D721Med (cell line): ENCODE results near the gene DENND5A.
"Not testable (repeated sequence)": the region's sequence is repeated elsewhere in the genome, so short reads cannot be mapped to it uniquely, and the experiment has no call there.

Experiments
- DNase-seq: peaks from one replicate; pipeline ENCODE4 v3.0.0; 2011; ENCODE audit warnings: low spot score; ENCODE audit not compliant: insufficient read length
- FAIRE-seq: peaks from 2 replicates; lab custom pipeline; 2011; peaks lifted over from hg19 to GRCh38; lab: Jason Lieb, UNC
- TF ChIP-seq, protein P1 (sequence below): IDR thresholded peaks from 2 replicates; pipeline ENCODE4 v1.5.1; 2012; ENCODE audit warnings: mild to moderate bottlenecking, control low read depth; ENCODE audit not compliant: insufficient read depth; ENCODE audit errors: missing control alignments

Gene DENND5A

GRCh38 chr11:9210224-9210921, 54.8 kb downstream of the DENND5A start:
- peak; percentile 32 for FAIRE-seq
- DNase-seq = no peak
- TF ChIP-seq, protein P1, sequence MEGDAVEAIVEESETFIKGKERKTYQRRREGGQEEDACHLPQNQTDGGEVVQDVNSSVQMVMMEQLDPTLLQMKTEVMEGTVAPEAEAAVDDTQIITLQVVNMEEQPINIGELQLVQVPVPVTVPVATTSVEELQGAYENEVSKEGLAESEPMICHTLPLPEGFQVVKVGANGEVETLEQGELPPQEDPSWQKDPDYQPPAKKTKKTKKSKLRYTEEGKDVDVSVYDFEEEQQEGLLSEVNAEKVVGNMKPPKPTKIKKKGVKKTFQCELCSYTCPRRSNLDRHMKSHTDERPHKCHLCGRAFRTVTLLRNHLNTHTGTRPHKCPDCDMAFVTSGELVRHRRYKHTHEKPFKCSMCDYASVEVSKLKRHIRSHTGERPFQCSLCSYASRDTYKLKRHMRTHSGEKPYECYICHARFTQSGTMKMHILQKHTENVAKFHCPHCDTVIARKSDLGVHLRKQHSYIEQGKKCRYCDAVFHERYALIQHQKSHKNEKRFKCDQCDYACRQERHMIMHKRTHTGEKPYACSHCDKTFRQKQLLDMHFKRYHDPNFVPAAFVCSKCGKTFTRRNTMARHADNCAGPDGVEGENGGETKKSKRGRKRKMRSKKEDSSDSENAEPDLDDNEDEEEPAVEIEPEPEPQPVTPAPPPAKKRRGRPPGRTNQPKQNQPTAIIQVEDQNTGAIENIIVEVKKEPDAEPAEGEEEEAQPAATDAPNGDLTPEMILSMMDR = no peak

GRCh38 chr11:9209604-9210003, 55.5 kb downstream of the DENND5A start:
- FAIRE-seq, DNase-seq: not testable (repeated sequence)

DNA sequence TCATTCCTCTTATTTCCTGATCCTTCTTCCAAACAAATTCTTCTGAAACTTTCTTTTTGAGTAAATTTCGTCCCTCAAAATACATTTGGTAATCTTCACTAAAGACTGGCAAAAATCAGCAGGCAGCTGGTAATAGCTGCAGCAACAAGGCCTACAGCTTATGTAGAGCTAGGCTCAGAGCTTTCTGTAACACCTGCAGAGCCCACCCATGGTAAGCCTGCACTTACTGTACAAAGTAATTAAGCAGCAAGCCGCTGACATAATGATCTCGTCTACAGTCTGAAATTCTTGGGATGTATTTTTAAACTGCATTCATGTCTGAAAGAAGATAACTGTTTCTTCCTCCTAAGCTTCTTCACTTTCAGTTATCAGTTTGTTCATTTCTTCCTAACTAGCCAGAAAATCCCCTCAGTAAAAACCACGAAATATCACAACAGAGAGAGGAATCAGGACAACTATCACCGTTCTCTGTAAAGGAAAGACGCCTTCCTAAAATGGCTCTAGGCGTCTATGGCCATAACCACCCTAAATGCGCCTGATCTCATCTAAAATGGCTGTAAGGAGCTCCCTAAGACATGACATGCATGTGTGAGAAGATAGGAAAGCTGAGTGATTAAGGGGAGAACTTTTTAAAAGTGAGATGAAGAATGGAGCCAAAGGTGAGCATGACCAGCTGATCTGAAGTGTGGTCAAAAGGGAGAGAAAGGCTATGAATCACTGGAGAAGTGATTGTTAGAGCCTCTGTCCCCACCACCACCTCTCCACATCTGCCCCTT, 56.2 kb downstream of the DENND5A start:
- FAIRE-seq = peak; percentile 96
- no peak for DNase-seq

GRCh38 chr11:9207229-9207628, 57.9 kb downstream of the DENND5A start:
- FAIRE-seq (peak; percentile 51), DNase-seq (no peak)
- TF ChIP-seq, protein P1 = no peak

More for the DNA sequence above, 56.2 kb downstream of the DENND5A start:
- TF ChIP-seq, protein P1 = no peak

DNA sequence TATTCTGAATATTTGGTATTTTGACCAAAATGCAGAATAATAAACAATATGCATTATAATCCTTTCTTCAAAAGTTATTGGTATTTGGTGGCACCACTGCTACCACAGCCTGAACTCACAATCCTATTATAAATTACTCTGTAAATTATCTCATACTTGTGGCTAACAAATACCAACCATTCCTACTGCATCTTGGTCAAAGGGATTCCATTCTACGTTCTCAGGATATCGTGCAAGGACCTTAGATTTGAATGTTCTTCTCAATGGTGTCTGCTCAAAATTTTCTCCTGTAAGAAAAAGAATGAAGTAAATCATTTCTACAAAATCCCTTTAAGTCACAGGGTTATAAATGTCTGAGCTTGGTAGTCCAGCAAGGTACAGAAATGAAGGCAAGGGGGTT, 58.7 kb downstream of the DENND5A start:
- TF ChIP-seq, protein P1 = no peak
- DNase-seq (no peak), FAIRE-seq (no peak)

GRCh38 chr11:9203691-9204311, 61.3 kb downstream of the DENND5A start:
- TF ChIP-seq, protein P1 = peak; percentile 40
- DNase-seq (no peak), FAIRE-seq (no peak)

DNA sequence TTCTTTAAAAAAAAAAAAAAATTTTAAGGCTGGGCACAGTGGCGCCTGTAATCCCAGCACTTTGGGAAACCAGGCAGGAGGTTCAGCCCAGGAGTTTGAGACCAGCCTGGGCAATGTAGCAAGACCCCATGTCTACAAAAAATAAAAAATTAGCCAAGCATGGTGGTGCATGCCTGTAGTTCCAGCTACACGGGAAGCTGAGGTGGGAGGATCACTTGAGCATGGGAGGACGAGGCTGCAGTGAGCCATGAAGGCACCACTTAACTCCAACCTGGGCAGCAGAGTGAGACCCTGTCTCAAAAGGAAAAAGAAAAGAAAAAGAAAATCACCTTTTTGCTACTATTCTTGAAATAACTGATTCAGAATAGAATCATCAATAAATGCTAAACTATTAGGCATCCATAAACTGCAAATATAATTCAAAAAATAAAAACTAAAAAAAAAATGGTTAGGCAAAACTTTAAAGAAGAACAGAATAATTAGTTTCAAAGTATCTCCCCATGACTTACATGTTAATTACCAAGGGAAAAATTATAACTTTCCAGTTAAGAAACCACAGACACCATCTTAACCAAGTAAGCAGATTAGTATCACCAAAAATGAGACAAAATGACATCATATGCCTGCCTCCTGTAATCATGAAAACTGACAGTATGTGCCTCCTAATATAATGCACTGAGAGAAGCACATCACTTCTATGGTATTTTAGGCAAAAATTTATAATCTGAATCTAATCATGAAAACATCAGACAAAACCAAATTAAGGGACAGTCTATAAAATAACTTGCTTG, 63.6 kb downstream of the DENND5A start:
- FAIRE-seq = no peak
- no peak for DNase-seq
- TF ChIP-seq, protein P1 = no peak
